Lower leg skin (tissue), 4 donors: ENCODE measurements around the gene FARSB. TPM values are rescaled to one million over a fixed set of nuclear protein-coding genes. Genes with fewer than 3 reads are reported as not detected.
A peak's percentile ranks its signal among the peaks of the same experiment; 100 is the strongest.
"Not testable (repeated sequence)": the region's sequence is repeated elsewhere in the genome, so short reads cannot be mapped to it uniquely, and the experiment has no call there.

ENCODE experiments used
- DNase-seq, 2 donors: peaks; one replicate each; pipeline ENCODE4 v3.0.0-alpha.2; 2019; ENCODE audit warnings: low spot score in 2 of 2
- H3K4me3 ChIP-seq: fragments of 200-600 bp; sonication (generic); 2 replicates; pipeline ENCODE4 v1.5.1; 2017; ENCODE audit warnings: mild to moderate bottlenecking, low read depth; ENCODE audit not compliant: poor library complexity, severe bottlenecking
- POLR2A ChIP-seq, 2 donors: fragments of 450-650 bp; IDR thresholded peaks; one replicate each; pipeline ENCODE4 v1.6.1; 2016 to 2017; ENCODE audit warnings: antibody characterized with exemption in 2 of 2, mild to moderate bottlenecking in 1 of 2, moderate library complexity in 1 of 2
- WGBS, 2 donors: methylation state at CpG; one replicate each; pipeline ENCODE4 v1.1.5; 2018; 5-methylcytosine and 5-hydroxymethylcytosine counted together
- intact Hi-C: fragments of 100-400 bp; cut with DNase I; formaldehyde crosslinking; loops from one replicate; pipeline ENCODE4 v1.15.0; 2023; ENCODE audit warnings: low total_unique reads
- total RNA-seq, 4 donors: library from RNA; depleted of rRNA; stranded (reverse); fragments of >200 nt; gene quantifications; one replicate each; pipeline ENCODE4 v1.1.0, GENCODE V29; 2016
- TF ChIP-seq, protein P1 (sequence below), 3 donors: fragments of 450-650 bp; IDR thresholded peaks; one replicate each; pipeline ENCODE4 v1.5.1; 2016; ENCODE audit warnings: antibody characterized with exemption in 3 of 3, mild to moderate bottlenecking in 3 of 3, moderate library complexity in 2 of 3

Gene FARSB
- total RNA-seq, 4 donors from 2014 or later, result 8.6 to 12.2 (median 11.2) TPM

DNA sequence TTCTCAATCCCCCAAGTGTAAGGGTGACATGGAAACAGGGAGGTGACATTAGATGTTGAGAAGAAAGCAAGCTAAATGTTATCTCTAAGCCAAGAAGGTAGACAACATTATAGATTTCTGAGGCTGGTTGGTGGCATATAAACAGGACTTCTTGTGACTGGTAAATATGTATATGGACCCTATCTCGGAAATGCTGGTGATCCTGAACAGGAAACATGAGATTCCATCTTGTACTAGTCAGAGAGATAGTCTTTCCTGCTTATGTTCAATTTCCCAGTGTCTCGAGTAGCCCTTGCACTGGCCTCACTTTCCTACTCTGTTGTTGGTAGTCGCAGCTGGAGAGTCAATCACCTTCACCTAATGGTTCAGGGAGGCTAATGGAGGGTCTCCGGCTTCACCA lies 42.4 kb upstream of the FARSB start:
- intact Hi-C loops, result no loop called here
- 86 to 87% methylated on average over 4 of the region's 4 CpGs for WGBS, 2 donors
- H3K4me3 ChIP-seq, result no peak overlapping the region
- DNase-seq, result no peak
- TF ChIP-seq, protein P1, sequence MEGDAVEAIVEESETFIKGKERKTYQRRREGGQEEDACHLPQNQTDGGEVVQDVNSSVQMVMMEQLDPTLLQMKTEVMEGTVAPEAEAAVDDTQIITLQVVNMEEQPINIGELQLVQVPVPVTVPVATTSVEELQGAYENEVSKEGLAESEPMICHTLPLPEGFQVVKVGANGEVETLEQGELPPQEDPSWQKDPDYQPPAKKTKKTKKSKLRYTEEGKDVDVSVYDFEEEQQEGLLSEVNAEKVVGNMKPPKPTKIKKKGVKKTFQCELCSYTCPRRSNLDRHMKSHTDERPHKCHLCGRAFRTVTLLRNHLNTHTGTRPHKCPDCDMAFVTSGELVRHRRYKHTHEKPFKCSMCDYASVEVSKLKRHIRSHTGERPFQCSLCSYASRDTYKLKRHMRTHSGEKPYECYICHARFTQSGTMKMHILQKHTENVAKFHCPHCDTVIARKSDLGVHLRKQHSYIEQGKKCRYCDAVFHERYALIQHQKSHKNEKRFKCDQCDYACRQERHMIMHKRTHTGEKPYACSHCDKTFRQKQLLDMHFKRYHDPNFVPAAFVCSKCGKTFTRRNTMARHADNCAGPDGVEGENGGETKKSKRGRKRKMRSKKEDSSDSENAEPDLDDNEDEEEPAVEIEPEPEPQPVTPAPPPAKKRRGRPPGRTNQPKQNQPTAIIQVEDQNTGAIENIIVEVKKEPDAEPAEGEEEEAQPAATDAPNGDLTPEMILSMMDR (IDR thresholded peaks at IDR 0.05), result no peak
- TF ChIP-seq POLR2A (IDR thresholded peaks at IDR 0.05), result no peak

DNA sequence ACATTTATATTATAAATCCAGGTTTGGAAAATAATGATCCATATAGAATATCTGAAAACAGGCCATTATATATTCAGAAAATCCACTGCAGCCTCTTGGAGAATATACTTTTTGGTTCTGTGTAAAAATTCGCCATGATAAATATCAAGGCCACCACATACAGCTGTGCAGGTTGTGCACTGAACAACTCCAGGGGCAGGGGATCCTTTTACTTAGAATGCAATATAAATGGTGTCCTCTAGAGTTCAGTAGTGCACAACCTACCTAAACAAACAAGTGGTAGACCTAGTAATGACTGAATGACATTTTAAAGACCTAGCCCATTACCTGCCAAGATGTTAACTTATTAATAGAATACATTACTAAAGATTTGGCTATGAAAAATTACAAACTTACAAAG lies 37.9 kb upstream of the FARSB start:
- WGBS, 2 donors, result 83 to 89% methylated on average over 1 of the region's 1 CpG
- TF ChIP-seq, protein P1 (IDR thresholded peaks at IDR 0.05), result no peak
- TF ChIP-seq POLR2A (IDR thresholded peaks at IDR 0.05), result no peak
- H3K4me3 ChIP-seq, result no peak overlapping the region
- intact Hi-C loops, result no loop called here
- DNase-seq, result no peak

DNA sequence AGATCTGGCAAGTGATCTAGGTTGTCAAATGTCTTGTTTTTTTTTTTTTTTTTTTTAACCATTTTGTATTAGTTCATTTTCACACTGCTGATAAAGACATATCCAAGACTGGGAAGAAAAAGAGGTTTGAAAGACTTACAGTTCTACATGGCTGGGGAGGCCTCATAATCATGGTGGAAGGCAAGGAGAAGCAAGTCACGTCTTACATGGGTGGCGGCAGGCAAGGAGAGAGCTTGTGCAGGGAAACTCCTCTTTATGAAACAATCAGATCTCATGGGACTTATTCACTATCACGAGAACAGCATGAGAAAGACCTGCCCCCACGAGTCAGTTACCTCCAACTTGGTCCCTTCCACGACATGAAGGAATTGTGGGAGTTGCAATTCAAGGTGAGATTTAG lies 37.5 kb upstream of the FARSB start:
- DNase-seq, H3K4me3 ChIP-seq, intact Hi-C loops: not testable (repeated sequence)
- WGBS, 2 donors, result 88 to 89% methylated on average over 5 of the region's 5 CpGs

DNA sequence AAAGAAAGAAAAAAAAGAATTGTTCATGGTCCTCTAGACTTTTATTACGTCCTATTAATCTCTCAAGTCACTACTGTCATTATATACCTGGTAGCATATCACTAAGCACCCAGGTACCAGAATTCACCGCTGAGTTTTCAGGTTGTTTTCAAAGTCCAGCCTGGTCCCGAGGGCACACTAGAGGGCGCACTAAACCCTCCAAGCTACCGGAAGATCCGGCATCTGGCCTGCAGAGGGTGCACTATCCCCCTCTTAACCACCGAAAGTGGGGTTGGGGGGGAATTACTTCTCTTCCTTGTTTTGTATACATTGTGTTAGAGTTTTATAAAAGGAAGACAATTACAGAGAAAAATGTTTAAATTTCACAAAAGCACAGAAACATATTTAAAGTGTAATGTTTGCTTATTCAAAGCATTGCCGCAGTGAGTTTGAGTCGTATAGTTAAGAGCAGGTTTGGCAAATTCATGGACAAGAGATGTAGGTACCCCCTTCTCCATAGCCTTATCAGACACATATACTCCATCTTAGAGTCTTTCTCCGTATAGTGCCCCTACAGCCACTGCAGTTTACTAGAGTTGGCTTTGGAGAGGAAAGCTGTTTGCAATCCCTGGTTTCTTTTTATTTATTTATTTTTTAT lies 34.8 kb upstream of the FARSB start:
- 31 to 34% methylated on average over 10 of the region's 10 CpGs for WGBS, 2 donors
- H3K4me3 ChIP-seq, result no peak overlapping the region
- no peak for TF ChIP-seq POLR2A (IDR thresholded peaks at IDR 0.05)
- TF ChIP-seq, protein P1 (IDR thresholded peaks at IDR 0.05), result peak in 1 of 3 donors; percentile 47
- intact Hi-C loops, result no loop called here
- peak in 1 of 2 donors; percentile 36 for DNase-seq

DNA sequence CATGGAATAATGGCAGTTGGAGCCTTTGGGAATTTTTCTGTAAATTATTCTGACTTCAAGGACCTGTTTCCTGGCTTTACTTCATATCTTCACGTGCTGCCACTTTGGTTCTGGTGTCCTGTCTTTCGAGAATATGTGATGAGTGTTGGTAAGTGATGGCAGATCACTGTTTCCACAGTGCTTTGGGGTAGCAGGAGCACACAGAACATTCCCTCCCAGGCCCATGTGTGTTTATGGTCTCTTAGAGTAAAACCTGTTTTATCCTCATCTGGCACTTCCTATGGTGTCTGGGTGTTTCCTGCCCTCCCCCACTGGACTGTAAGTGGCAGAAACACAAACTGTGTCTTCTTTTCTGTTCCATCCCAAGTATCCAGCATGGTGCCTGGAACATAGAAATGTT lies 33.4 kb upstream of the FARSB start:
- intact Hi-C loops, result no loop called here
- no peak for DNase-seq
- no peak overlapping the region for H3K4me3 ChIP-seq
- TF ChIP-seq, protein P1 (IDR thresholded peaks at IDR 0.05), result no peak
- no peak for TF ChIP-seq POLR2A (IDR thresholded peaks at IDR 0.05)
- WGBS, 2 donors, result 36 to 55% methylated on average over 2 of the region's 2 CpGs

DNA sequence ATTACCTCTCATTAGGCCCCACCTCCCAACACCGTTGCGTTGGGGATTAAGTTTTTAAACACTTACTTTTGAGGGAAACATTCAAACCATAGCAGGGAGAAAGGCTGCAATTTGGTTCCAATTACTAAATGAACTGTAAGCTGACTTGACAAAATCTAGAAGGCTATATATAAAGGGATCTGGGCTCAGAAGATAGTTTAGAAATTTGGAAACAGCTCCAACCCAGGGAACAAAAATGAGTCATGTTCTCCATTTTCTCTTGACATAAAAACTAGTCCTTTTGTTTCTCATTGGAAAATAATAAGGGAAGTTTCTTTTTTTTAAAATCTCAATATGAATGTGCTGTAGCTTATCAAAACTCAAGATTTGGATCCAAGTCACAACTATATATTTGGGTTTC lies 33.0 kb upstream of the FARSB start:
- no peak overlapping the region for H3K4me3 ChIP-seq
- DNase-seq, result no peak
- WGBS, 2 donors, result 55 to 60% methylated on average over 2 of the region's 2 CpGs
- TF ChIP-seq POLR2A (IDR thresholded peaks at IDR 0.05), result no peak
- TF ChIP-seq, protein P1 (IDR thresholded peaks at IDR 0.05), result no peak
- intact Hi-C loops, result no loop called here
